Measurements from ENCODE around the gene CARD11.
A peak's percentile ranks its signal among the peaks of the same experiment; 100 is the strongest.

CARD11 gene

DNA sequence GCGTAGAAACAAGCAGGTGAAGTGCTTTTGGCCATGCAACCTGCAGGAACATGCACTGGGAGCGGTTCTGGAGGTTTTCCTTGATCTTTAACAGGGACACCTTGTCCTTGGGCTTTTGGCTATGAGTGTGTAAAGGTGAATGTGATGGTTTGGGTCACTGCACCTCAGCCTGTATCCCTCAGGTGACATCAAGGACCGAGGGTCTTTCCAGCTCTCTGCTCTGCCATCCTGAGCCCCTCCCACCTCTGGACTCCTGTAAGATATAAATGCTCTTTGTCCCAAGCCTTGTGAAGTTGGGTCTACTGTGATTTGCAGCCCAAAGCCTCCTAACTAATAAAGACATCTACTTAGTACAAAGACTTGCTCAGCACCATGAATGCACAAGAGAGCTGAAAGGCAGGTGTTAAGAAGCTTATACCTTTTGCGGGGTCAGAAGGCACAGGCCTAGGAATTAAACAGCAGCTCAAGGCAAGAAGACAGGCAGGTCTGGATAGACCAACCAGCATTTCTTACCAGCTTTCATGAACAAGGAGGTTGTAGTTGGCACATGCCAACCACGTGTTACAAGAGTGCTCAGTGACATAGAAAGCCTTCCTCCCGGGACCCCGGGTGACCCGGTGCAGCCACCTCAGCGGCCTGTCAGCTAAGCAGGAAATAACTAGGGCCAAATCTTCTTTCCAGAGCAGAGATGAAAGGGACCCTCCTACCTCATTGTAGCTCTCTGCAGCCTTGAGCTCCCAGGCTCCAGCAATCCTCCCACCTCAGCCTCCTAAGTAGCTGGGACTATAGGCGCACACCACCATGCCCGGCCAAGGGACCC is 89.9 kb downstream of the CARD11 start:
- peaks cover 87% of the 10 kb centered on the region for H3K36me3 Mint-ChIP-seq
- H3K27ac Mint-ChIP-seq: peak overlapping the region; percentile 77
- H3K4me1 Mint-ChIP-seq: peaks cover 65% of the 10 kb centered on the region
- H3K4me3 Mint-ChIP-seq: no peak overlapping the region
- peaks cover 19% of the 10 kb centered on the region for H3K9me3 Mint-ChIP-seq
- CTCF ChIA-PET: interaction anchor here (0.7 to 0.9 kb wide), 3 partner anchors 11 to 200 kb away, joined by 3 read pairs; no protein-coding TSS in a partner anchor
- no peaks in the 10 kb centered on the region for H3K27me3 Mint-ChIP-seq
- no peak for DNase-seq

- peaks cover 59% of the 10 kb centered on the region for H3K4me1 Mint-ChIP-seq
- peaks cover 85% of the 10 kb centered on the region for H3K36me3 Mint-ChIP-seq
- no peak overlapping the region for H3K27ac Mint-ChIP-seq
- H3K9me3 Mint-ChIP-seq: peaks cover 19% of the 10 kb centered on the region
- DNase-seq: no peak
- no peaks in the 10 kb centered on the region for H3K27me3 Mint-ChIP-seq
- CTCF ChIA-PET: no interaction called here
- no peak overlapping the region for H3K4me3 Mint-ChIP-seq
These were observed 90.6 kb downstream of the CARD11 start for GRCh38 chr7:2953099-2953498.

- Mint-ChIP-seq H3K27me3 (no peaks in the 10 kb centered on the region), H3K4me3 (no peak overlapping the region), H3K9me3 (peaks cover 19% of the 10 kb centered on the region), H3K27ac (no peak overlapping the region), H3K4me1 (peaks cover 56% of the 10 kb centered on the region), H3K36me3 (peaks cover 83% of the 10 kb centered on the region)
- CTCF ChIA-PET: interaction anchor here (0.6 kb wide), 1 partner anchor 321 kb away, joined by 3 read pairs; no protein-coding TSS in a partner anchor
- no peak for DNase-seq
These were observed 91.4 kb downstream of the CARD11 start for GRCh38 chr7:2952316-2952715.

DNA sequence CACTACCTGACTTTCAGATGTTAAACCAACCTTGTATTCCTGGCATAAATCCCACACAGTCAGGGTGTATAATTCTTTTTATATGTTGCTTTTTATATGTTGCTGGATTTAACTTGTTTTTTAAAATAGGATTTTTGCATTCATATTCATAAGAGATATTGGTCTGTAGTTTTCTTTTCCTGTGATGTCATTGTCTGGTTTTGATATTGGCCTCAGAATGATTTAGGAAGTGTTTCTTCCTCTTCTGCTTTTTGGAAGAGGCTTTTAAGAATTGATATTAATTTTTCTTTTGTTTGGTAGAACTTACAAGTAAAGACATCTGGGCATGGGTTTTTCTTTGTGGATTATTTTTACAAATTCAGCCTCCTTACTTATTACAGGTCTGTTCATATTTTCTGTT is 93.1 kb downstream of the CARD11 start:
- peaks cover 92% of the 10 kb centered on the region for H3K36me3 Mint-ChIP-seq
- peaks cover 40% of the 10 kb centered on the region for H3K4me1 Mint-ChIP-seq
- DNase-seq: no peak
- H3K27ac Mint-ChIP-seq: no peak overlapping the region
- no peak overlapping the region for H3K4me3 Mint-ChIP-seq
- CTCF ChIA-PET: no interaction called here
- peaks cover 19% of the 10 kb centered on the region for H3K9me3 Mint-ChIP-seq
- H3K27me3 Mint-ChIP-seq: no peaks in the 10 kb centered on the region

DNA sequence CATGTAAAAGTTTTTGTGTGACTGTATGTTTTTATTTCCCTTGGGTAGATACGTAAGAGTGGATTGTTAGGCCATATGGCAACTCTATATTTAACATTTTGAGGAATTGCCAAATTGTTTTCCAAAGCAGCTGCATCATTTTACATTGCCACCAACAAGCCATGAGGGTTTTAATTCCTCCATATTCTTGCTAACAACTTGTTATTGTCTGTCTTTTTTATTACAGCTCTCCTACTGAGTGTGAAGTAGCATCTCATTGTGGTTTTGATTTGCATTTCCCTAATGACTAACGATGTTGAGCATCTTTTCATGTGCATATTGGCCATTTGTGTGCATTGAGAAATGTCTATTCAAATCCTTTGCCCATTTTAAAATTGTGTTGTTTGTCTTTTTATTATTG is 94.9 kb downstream of the CARD11 start:
- no peak overlapping the region for H3K27ac Mint-ChIP-seq
- peaks cover 19% of the 10 kb centered on the region for H3K9me3 Mint-ChIP-seq
- H3K4me1 Mint-ChIP-seq: peaks cover 21% of the 10 kb centered on the region
- no peak for DNase-seq
- no peaks in the 10 kb centered on the region for H3K27me3 Mint-ChIP-seq
- H3K4me3 Mint-ChIP-seq: no peak overlapping the region
- H3K36me3 Mint-ChIP-seq: peaks cover 91% of the 10 kb centered on the region
- CTCF ChIA-PET: no interaction called here

GRCh38 chr7:2947058-2947780 is 96.4 kb downstream of the CARD11 start:
- peaks cover 22% of the 10 kb centered on the region for H3K9me3 Mint-ChIP-seq
- no peak overlapping the region for H3K27ac Mint-ChIP-seq
- CTCF ChIA-PET: no interaction called here
- no peaks in the 10 kb centered on the region for H3K27me3 Mint-ChIP-seq
- peaks cover 89% of the 10 kb centered on the region for H3K36me3 Mint-ChIP-seq
- H3K4me3 Mint-ChIP-seq: no peak overlapping the region
- DNase-seq: no peak
- H3K4me1 Mint-ChIP-seq: peaks cover 17% of the 10 kb centered on the region

GRCh38 chr7:2945171-2945570 is 98.5 kb downstream of the CARD11 start:
- H3K9me3 Mint-ChIP-seq: peaks cover 10% of the 10 kb centered on the region
- H3K4me1 Mint-ChIP-seq: peaks cover 3% of the 10 kb centered on the region
- no peak for DNase-seq
- CTCF ChIA-PET: no interaction called here
- H3K27me3 Mint-ChIP-seq: no peaks in the 10 kb centered on the region
- no peak overlapping the region for H3K4me3 Mint-ChIP-seq
- peaks cover 83% of the 10 kb centered on the region for H3K36me3 Mint-ChIP-seq
- H3K27ac Mint-ChIP-seq: no peak overlapping the region

DNA sequence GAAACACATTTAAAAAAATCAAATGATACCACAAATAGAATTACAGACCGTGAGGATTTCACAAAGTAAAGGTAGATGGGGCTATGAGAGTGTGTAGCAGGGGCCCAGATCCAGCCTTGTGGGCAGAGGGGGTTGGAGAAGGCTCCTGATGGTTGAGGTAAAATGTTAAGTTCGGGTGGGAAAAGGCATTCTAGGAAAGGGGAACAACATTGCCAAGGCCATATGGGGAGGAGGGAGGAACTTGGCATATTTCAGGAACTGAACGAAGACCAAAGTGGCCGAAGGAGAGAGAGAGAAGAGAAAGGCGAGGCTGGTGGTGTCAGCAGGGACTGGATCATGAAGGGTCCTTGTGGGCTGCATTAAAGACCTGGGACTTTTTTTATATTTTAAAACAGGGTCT is 98.9 kb downstream of the CARD11 start:
- no peak overlapping the region for H3K4me3 Mint-ChIP-seq
- no peaks in the 10 kb centered on the region for H3K27me3 Mint-ChIP-seq
- no peak for DNase-seq
- peaks cover 9% of the 10 kb centered on the region for H3K9me3 Mint-ChIP-seq
- H3K36me3 Mint-ChIP-seq: peaks cover 83% of the 10 kb centered on the region
- H3K4me1 Mint-ChIP-seq: peaks cover 3% of the 10 kb centered on the region
- no peak overlapping the region for H3K27ac Mint-ChIP-seq
- CTCF ChIA-PET: no interaction called here

DNA sequence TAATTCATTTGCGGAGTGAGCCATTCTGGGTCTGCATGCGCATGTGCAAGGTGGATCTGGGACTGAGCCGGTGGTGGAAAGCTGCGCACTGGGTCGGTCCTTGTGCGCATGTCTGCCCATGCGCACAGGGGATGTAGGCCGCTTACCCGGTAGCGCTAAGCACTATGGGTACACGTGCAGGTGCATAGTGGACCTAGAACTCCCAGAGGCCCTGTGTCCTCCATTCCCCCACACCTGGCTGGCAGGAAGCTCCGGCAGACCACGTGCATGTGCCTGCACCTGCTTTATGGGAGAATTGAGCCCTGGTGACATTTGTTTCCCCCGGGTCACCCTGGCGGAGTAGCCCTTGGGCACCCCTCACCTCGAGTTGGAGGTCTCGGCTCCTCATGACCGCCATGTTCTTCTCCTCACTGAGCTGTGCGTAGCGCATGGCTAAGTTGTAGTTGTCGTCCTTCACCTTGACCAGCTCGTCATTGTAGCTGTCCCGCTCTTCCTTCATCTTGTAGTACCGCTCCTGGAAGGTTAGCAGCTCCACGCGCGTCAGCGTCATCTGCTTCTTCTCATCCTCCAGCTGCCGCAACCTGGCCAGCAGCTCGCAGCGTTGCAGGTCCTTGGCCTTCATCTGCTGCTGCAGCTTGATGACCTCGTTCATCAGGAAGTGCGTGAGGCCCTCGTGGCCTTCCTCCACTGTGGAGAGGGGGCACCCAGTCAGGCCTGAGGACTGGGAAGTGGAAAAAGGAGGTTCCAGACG is 99.6 kb downstream of the CARD11 start:
- CTCF ChIA-PET: no interaction called here
- H3K36me3 Mint-ChIP-seq: peaks cover 82% of the 10 kb centered on the region
- no peak overlapping the region for H3K27ac Mint-ChIP-seq
- peaks cover 3% of the 10 kb centered on the region for H3K4me1 Mint-ChIP-seq
- DNase-seq: no peak
- H3K4me3 Mint-ChIP-seq: no peak overlapping the region
- H3K27me3 Mint-ChIP-seq: no peaks in the 10 kb centered on the region
- H3K9me3 Mint-ChIP-seq: peaks cover 3% of the 10 kb centered on the region

- CTCF ChIA-PET: no interaction called here
- Mint-ChIP-seq H3K36me3 (peaks cover 79% of the 10 kb centered on the region), H3K4me1 (peaks cover 3% of the 10 kb centered on the region), H3K4me3 (no peak overlapping the region), H3K9me3 (peaks cover 3% of the 10 kb centered on the region), H3K27me3 (no peaks in the 10 kb centered on the region), H3K27ac (peak overlapping the region; percentile 56)
- DNase-seq: no peak
These were observed 102.3 kb downstream of the CARD11 start for GRCh38 chr7:2941216-2941859.

GRCh38 chr7:2940466-2940865 is 103.2 kb downstream of the CARD11 start:
- DNase-seq: no peak
- Mint-ChIP-seq H3K36me3 (peaks cover 73% of the 10 kb centered on the region), H3K9me3 (peaks cover 3% of the 10 kb centered on the region), H3K4me3 (no peak overlapping the region), H3K27ac (peak overlapping the region; percentile 39), H3K27me3 (no peaks in the 10 kb centered on the region), H3K4me1 (peaks cover 3% of the 10 kb centered on the region)
- CTCF ChIA-PET: no interaction called here

- no peaks in the 10 kb centered on the region for H3K27me3 Mint-ChIP-seq
These were observed 104.3 kb downstream of the CARD11 start for GRCh38 chr7:2939193-2939885.

DNA sequence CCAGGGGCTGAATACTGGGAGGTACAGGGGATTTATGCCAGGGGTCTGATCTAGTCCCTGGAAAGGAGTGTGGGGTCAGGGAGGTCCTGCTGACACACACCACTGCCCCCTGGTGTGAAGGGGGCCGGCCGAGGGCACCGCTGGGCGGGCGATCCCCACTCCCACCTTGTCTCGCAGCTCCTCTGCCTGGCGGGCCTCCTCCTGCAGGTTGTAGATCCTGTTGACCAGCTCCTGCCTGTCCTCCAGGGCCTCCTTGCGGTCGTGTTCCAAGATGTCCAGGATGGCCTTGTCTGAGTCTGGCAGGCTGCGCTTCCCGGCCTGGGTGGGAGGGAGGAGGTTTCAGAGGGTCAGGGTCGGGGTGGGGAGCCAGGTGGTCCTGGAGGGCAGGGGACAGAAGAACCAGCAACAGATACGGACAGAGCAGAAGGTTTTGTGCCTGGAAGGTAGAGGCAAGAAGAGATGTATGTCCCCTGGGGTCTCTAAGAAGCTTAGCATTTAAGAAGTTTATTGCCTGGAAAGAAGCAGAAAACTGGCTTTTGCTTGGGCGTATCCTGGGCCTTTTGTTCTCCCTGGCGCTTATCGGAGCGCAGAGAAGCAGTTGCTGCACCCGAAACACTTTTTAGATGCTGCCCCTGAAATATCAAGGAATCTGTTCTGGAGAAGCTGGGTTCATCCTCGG is 105.0 kb downstream of the CARD11 start:
- Mint-ChIP-seq H3K4me1 (peaks cover 3% of the 10 kb centered on the region), H3K9me3 (peaks cover 3% of the 10 kb centered on the region), H3K27ac (no peak overlapping the region), H3K4me3 (no peak overlapping the region), H3K27me3 (no peaks in the 10 kb centered on the region), H3K36me3 (peaks cover 71% of the 10 kb centered on the region)
- CTCF ChIA-PET: no interaction called here
- DNase-seq: peak; percentile 8

More at GRCh38 chr7:2939193-2939885, 104.3 kb downstream of the CARD11 start:
- peak; percentile 8 for DNase-seq
- CTCF ChIA-PET: no interaction called here
- peaks cover 3% of the 10 kb centered on the region for H3K4me1 Mint-ChIP-seq
- H3K9me3 Mint-ChIP-seq: peaks cover 3% of the 10 kb centered on the region
- no peak overlapping the region for H3K4me3 Mint-ChIP-seq
- peaks cover 70% of the 10 kb centered on the region for H3K36me3 Mint-ChIP-seq
- no peak overlapping the region for H3K27ac Mint-ChIP-seq
